B cell (primary cell): ENCODE data around the gene SARNP. TPM values are rescaled to one million over a fixed set of nuclear protein-coding genes. Genes with fewer than 3 reads are reported as not detected.
A peak's percentile ranks its signal among the peaks of the same experiment; 100 is the strongest.
"Not testable (repeated sequence)": the region's sequence is repeated elsewhere in the genome, so short reads cannot be mapped to it uniquely, and the experiment has no call there.

Experiments
- ATAC-seq: fragments of 200-7000 bp; cut with Tn5 transposase; one replicate; pipeline ENCODE4 v1.10.0; 2021; ENCODE audit warnings: low read depth, mild to moderate bottlenecking, moderate number of reproducible peaks, moderate library complexity
- CTCF ChIA-PET: fragments of 350-600 bp; sonication (Branson Sonifier 250); formaldehyde crosslinking; loops from one replicate; lab custom pipeline; 2021; ENCODE audit warnings: antibody characterized with exemption, inconsistent platforms; lab: Charles Lee
- POLR2A ChIA-PET: fragments of 350-600 bp; sonication (Branson Sonifier 250); formaldehyde crosslinking; loops from one replicate; lab custom pipeline; 2021; ENCODE audit warnings: antibody characterized with exemption; lab: Charles Lee
- DNase-seq: peaks from one replicate; pipeline ENCODE4 v3.0.0; 2013
- H2AFZ ChIP-seq: 2 replicates; pipeline ENCODE4 v1.6.1; 2012; ENCODE audit warnings: mild to moderate bottlenecking, low read depth, low read length; ENCODE audit not compliant: insufficient read depth, poor library complexity, severe bottlenecking
- H3K27ac ChIP-seq, 2 donors: 1 replicate in 1 of 2; 2 replicates in 1 of 2; pipeline ENCODE4 v1.5.1; 2012 to 2013; ENCODE audit warnings: low read length in 2 of 2, mild to moderate bottlenecking in 2 of 2, moderate library complexity in 1 of 2
- H3K27me3 ChIP-seq, 4 experiments: fragments of 200-600 bp in 1 of 4; sonication (generic) in 1 of 4; replicated peaks in 1 of 4; 1 replicate in 2 of 4; 2 replicates in 2 of 4; pipeline versions ENCODE4 v1.6.1 to v1.7.0; 2013 to 2016; ENCODE audit warnings: low read length in 3 of 4, mild to moderate bottlenecking in 2 of 4, mixed read lengths in 1 of 4, moderate library complexity in 1 of 4; ENCODE audit not compliant: insufficient read depth in 4 of 4, control insufficient read depth in 3 of 4; ENCODE audit errors: control extremely low read depth in 1 of 4
- H3K36me3 ChIP-seq, 2 experiments: replicated peaks in 1 of 2; 1 replicate in 1 of 2; 2 replicates in 1 of 2; pipeline versions ENCODE4 v1.6.1 to v1.7.1; 2013; ENCODE audit warnings: low read length in 1 of 2; ENCODE audit not compliant: insufficient read depth in 2 of 2, control insufficient read depth in 1 of 2; ENCODE audit errors: control extremely low read depth in 1 of 2, extremely low read depth in 1 of 2
- H3K4me1 ChIP-seq, 2 donors: fragments of 200-600 bp in 1 of 2; sonication (generic) in 1 of 2; 1 replicate in 1 of 2; 2 replicates in 1 of 2; pipeline versions ENCODE4 v1.5.1 to v1.6.1; 2013 to 2017; ENCODE audit warnings: low read length in 2 of 2; ENCODE audit not compliant: control insufficient read depth in 2 of 2, insufficient read depth in 2 of 2
- H3K4me2 ChIP-seq: replicated peaks from 2 replicates; pipeline ENCODE3; 2012; ENCODE audit warnings: mild to moderate bottlenecking, low read depth, low read length; ENCODE audit not compliant: poor library complexity, severe bottlenecking
- H3K4me3 ChIP-seq, 5 experiments: fragments of 200-600 bp in 1 of 5; sonication (generic) in 1 of 5; 1 replicate in 3 of 5; 2 replicates in 2 of 5; pipeline versions ENCODE4 v1.5.1 to v1.7.0; 2011 to 2016; ENCODE audit warnings: low read length in 4 of 5, mild to moderate bottlenecking in 4 of 5, low read depth in 2 of 5, control low read depth in 1 of 5, moderate library complexity in 1 of 5; ENCODE audit not compliant: insufficient read depth in 1 of 5; ENCODE audit errors: control extremely low read depth in 1 of 5, extremely low read depth in 1 of 5
- H3K79me2 ChIP-seq: fragments of 200-600 bp; sonication (generic); one replicate; pipeline ENCODE4 v1.6.0; 2016; ENCODE audit warnings: low read length; ENCODE audit not compliant: control insufficient read depth, insufficient read depth
- H3K9ac ChIP-seq: fragments of 200-600 bp; sonication (generic); 2 replicates; pipeline ENCODE4 v1.6.1; 2017; ENCODE audit warnings: mild to moderate bottlenecking, low read length, moderate library complexity
- H3K9me3 ChIP-seq, 3 donors: one replicate each; pipeline versions ENCODE4 v1.6.1 to v1.7.1; 2013; ENCODE audit warnings: low read length in 2 of 3; ENCODE audit not compliant: control insufficient read depth in 2 of 3, insufficient read depth in 1 of 3; ENCODE audit errors: control extremely low read depth in 1 of 3
- H4K20me1 ChIP-seq: 2 replicates; pipeline ENCODE4 v1.6.0; 2012; ENCODE audit warnings: mild to moderate bottlenecking, low read length; ENCODE audit not compliant: insufficient read depth, control insufficient read depth, poor library complexity, severe bottlenecking
- H3K27ac Mint-ChIP-seq: one replicate; pipeline ENCODE4 v1.8.0; 2021; ENCODE audit warnings: mixed read lengths
- H3K27me3 Mint-ChIP-seq: one replicate; pipeline ENCODE4 v1.8.0; 2021; ENCODE audit warnings: mixed read lengths
- H3K4me1 Mint-ChIP-seq: one replicate; pipeline ENCODE4 v1.8.0; 2021; ENCODE audit warnings: mixed read lengths
- H3K4me3 Mint-ChIP-seq: one replicate; pipeline ENCODE4 v1.8.0; 2021; ENCODE audit warnings: mixed read lengths
- H3K9me3 Mint-ChIP-seq: one replicate; pipeline ENCODE4 v1.8.0; 2022; ENCODE audit warnings: mixed read lengths; ENCODE audit not compliant: insufficient read depth
- CTCF ChIP-seq: fragments of 200-600 bp; IDR thresholded peaks from one replicate; pipeline ENCODE4 v1.8.0; 2022; ENCODE audit warnings: antibody characterized with exemption, mild to moderate bottlenecking
- EZH2 ChIP-seq: IDR thresholded peaks from 2 replicates; pipeline ENCODE4 v1.6.1; 2012; ENCODE audit warnings: borderline replicate concordance, low read depth, mild to moderate bottlenecking, moderate library complexity, low read length; ENCODE audit not compliant: insufficient read depth, poor library complexity, severe bottlenecking
- whole genome bisulfite sequencing: methylation state at CpG from one replicate; pipeline ENCODE4 v1.1.5; 2013; ENCODE audit warnings: missing lambda C conversion rate; ENCODE audit not compliant: insufficient coverage; 5-methylcytosine and 5-hydroxymethylcytosine counted together
- intact Hi-C: fragments of 100-400 bp; cut with micrococcal nuclease; formaldehyde crosslinking; loops from one replicate; pipeline ENCODE4 v1.10.0; 2022
- polyA plus RNA-seq: library from polyadenylated mRNA; depleted of rRNA; stranded (reverse); fragments of >200 nt; gene quantifications from 2 replicates; pipeline ENCODE4 v1.2.3, GENCODE V29; 2012
- total RNA-seq, 2 donors: library from RNA; stranded (reverse); fragments of 120-200 nt in 1 of 2; gene quantifications; 1 replicate in 1 of 2; 2 replicates in 1 of 2; pipeline versions ENCODE4 v1.2.3 to v1.2.4, GENCODE V29; 2013 to 2022

The SARNP gene
- total and polyA plus RNA-seq, 2 donors (not counting 1 experiment from before 2014, with no cell fraction given): 22.6 to 46.4 TPM

- Histone ChIP-seq H3K27me3 (no peaks in the 10 kb centered on the region), H3K36me3 (peaks cover 9 to 60% of the 10 kb centered on the region in 2 experiments), H3K9me3 (no peaks in the 10 kb centered on the region), H3K79me2 (no peaks in the 10 kb centered on the region), H3K4me1 (no peaks in the 10 kb centered on the region), H4K20me1 (peaks cover 8% of the 10 kb centered on the region), H2AFZ (no peak overlapping the region), H3K4me3 (no peak overlapping the region), H3K4me2 (no peak overlapping the region), H3K27ac (no peak overlapping the region), H3K9ac (no peak overlapping the region)
- CTCF ChIA-PET: interaction anchor here (1.1 kb wide), 1 partner anchor 34 kb away, joined by 3 read pairs; no protein-coding TSS in a partner anchor
- H3K27ac Mint-ChIP-seq: no peak overlapping the region
- H3K9me3 Mint-ChIP-seq: no peaks in the 10 kb centered on the region
- DNase-seq (no peak), ATAC-seq (no peak)
- POLR2A ChIA-PET: no interaction called here
- H3K4me3 Mint-ChIP-seq: no peak overlapping the region
- no peaks in the 10 kb centered on the region for H3K27me3 Mint-ChIP-seq
- intact Hi-C loops: no loop called here
- TF ChIP-seq CTCF: no peak
- TF ChIP-seq EZH2: no peak
- H3K4me1 Mint-ChIP-seq: no peaks in the 10 kb centered on the region
Observed at GRCh38 chr12:55762646-55763045, 54.9 kb downstream of the SARNP start.

- Mint-ChIP-seq H3K4me1 (no peaks in the 10 kb centered on the region), H3K4me3 (no peak overlapping the region), H3K27me3 (no peaks in the 10 kb centered on the region), H3K9me3 (no peaks in the 10 kb centered on the region), H3K27ac (peak overlapping the region; percentile 20)
- no peak overlapping the region for H2AFZ ChIP-seq
- H3K9me3 ChIP-seq: no peaks in the 10 kb centered on the region
- no peaks in the 10 kb centered on the region for H3K4me1 ChIP-seq
- H3K4me3 ChIP-seq: no peak overlapping the region
- DNase-seq (no peak), ATAC-seq (no peak)
- ChIA-PET CTCF (no interaction called here), POLR2A (no interaction called here)
- H4K20me1 ChIP-seq: peaks cover 4% of the 10 kb centered on the region
- TF ChIP-seq CTCF (no peak), EZH2 (no peak)
- no peaks in the 10 kb centered on the region for H3K79me2 ChIP-seq
- no peak overlapping the region for H3K9ac ChIP-seq
- no peaks in the 10 kb centered on the region for H3K27me3 ChIP-seq
- H3K36me3 ChIP-seq: peaks cover 13 to 66% of the 10 kb centered on the region in 2 experiments
- H3K4me2 ChIP-seq: no peak overlapping the region
- no peak overlapping the region for H3K27ac ChIP-seq
- intact Hi-C loops: no loop called here
- 86% methylated on average over 4 of the region's 6 CpGs for WGBS
Observed at GRCh38 chr12:55760663-55761062, 56.9 kb downstream of the SARNP start.

- no CpG with 5 or more reads among the region's 4 CpGs for WGBS
- not testable (repeated sequence) for H3K79me2 ChIP-seq
Observed at GRCh38 chr12:55758575-55758974, 58.9 kb downstream of the SARNP start.

More at GRCh38 chr12:55758575-55758974, 58.9 kb downstream of the SARNP start:
- DNase-seq, ATAC-seq, H3K4me1 ChIP-seq, intact Hi-C loops, H3K27me3 ChIP-seq, H3K4me3 Mint-ChIP-seq, H4K20me1 ChIP-seq, H3K9me3 Mint-ChIP-seq, H3K4me1 Mint-ChIP-seq, H3K9me3 ChIP-seq, H3K4me3 ChIP-seq, H3K9ac ChIP-seq, H3K27ac Mint-ChIP-seq, H2AFZ ChIP-seq, H3K27me3 Mint-ChIP-seq, H3K27ac ChIP-seq, H3K4me2 ChIP-seq: not testable (repeated sequence)
- H3K36me3 ChIP-seq: peaks cover 11 to 79% of the 10 kb centered on the region in 2 experiments
- ChIA-PET CTCF (interaction anchor here (1.1 kb wide), 1 partner anchor 175 kb away, joined by 3 read pairs; no protein-coding TSS in a partner anchor), POLR2A (interaction anchor here (0.7 kb wide), 1 partner anchor 37 kb away, joined by 3 read pairs; no protein-coding TSS in a partner anchor)
